Thyroid gland (tissue), 4 donors: ENCODE measurements around the gene CD276.

Experiments
- CTCF ChIP-seq, 6 experiments: fragments of 200-600 bp in 3 of 6; fragments of 450-650 bp in 3 of 6; sonication (generic) in 3 of 6; IDR thresholded peaks; one replicate each; pipeline ENCODE4 v1.5.1; 2016 to 2019; ENCODE audit warnings: antibody characterized with exemption in 6 of 6, mild to moderate bottlenecking in 2 of 6, inconsistent platforms in 1 of 6, moderate library complexity in 1 of 6
- POLR2A ChIP-seq, 2 donors: fragments of 450-650 bp; IDR thresholded peaks; one replicate each; pipeline ENCODE4 v1.6.1; 2017; ENCODE audit warnings: antibody characterized with exemption in 2 of 2, mild to moderate bottlenecking in 2 of 2, moderate library complexity in 1 of 2

- TF ChIP-seq POLR2A (IDR thresholded peaks at IDR 0.05) (no peak), CTCF (IDR thresholded peaks at IDR 0.05) (no peak)
These were observed 31.2 kb downstream of the CD276 start for GRCh38 chr15:73715417-73715816.
